ENCODE data around the gene FAM200B.

FAM200B gene

DNA sequence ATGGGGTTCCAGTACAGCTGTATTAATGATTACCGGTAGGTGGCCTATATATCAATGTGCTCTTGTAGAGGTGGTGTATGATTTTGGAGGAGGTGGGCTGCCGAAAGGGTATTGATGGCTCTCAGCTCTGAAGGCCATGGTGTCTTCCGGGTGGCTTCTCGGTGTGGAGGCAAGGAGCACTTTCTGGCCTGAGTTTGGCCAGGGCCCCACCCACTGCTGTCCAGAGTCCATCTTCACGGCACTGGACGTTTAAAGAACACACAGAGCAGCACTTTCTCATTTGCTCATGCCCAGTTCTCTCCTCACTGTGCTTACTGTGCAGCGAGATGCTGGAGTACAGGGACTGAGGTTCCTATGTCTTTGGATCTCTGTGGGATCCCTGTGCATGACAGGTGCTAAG lies 37.3 kb downstream of the FAM200B start:
- TF ChIP-seq GATA3 (IDR thresholded peaks at IDR 0.05; ENCODE audit: low read depth, low read length) = no peak
- no peak for TF ChIP-seq GATA2 (IDR thresholded peaks at IDR 0.05; ENCODE audit: low read depth, low read length)

DNA sequence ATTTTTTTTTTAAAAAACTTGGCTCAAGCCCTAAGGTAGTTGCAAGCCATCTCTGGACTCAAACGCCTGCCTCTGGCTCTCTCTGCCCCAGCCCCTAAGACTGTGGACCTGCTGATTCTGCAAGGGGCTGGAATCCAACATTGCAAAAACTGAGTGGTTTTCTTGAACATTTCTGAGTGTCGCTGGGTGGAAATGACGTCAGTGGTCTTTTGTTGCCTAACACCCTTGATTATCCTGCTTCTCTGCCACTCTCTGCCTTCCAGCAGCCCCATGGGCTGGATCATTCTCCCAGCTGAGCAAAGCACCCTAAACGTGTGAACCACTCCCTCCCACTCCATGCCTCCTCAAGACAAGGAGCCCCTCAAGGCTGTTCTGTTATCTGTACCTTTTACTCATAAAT lies 37.9 kb downstream of the FAM200B start:
- TF ChIP-seq GATA2 (IDR thresholded peaks at IDR 0.05; ENCODE audit: low read depth, low read length) = no peak
- TF ChIP-seq GATA3 (IDR thresholded peaks at IDR 0.05; ENCODE audit: low read depth, low read length) = no peak

DNA sequence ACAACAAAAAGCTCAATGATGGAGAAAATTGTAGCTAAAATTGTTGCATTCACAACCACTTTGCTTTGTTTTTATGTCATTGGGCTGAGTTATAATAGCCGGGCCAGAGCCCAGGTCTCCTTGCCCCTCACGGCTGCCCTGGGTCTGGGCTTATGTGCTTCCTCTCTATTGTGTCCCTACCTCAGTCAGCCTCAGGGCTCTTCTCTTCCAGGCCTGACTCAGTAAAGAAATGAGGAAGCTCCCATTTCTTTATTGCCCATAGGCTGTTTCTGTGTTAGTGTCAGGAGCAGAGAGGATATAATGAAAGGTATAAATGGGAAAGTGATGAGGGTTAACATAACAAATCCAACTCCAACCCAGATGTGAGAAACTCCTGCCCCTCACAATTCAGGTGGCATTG lies 39.2 kb downstream of the FAM200B start:
- no peak for TF ChIP-seq GATA3 (IDR thresholded peaks at IDR 0.05; ENCODE audit: low read depth, low read length)
- TF ChIP-seq GATA2 (IDR thresholded peaks at IDR 0.05; ENCODE audit: low read depth, low read length) = no peak

DNA sequence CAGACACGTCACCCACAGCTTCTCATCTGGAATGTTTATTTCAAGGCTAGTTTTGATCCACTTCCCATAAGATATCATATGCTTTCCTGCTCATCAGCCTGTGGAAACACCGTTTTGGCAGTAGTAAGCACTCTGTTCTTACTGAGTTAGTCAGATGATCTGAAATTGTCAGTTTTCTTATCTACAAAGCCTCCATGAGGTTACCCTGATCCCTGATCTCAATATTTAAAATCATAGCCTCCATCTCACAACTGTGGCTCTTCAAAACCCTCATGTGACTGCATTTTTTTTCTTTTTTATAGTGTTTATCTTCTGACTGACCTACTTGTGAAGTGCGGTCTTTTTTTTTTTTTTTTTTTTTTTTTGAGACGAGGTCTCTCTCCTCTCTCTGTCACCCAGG lies 44.0 kb downstream of the FAM200B start:
- no peak for TF ChIP-seq GATA3 (IDR thresholded peaks at IDR 0.05; ENCODE audit: low read depth, low read length)
- no peak for TF ChIP-seq GATA2 (IDR thresholded peaks at IDR 0.05; ENCODE audit: low read depth, low read length)

DNA sequence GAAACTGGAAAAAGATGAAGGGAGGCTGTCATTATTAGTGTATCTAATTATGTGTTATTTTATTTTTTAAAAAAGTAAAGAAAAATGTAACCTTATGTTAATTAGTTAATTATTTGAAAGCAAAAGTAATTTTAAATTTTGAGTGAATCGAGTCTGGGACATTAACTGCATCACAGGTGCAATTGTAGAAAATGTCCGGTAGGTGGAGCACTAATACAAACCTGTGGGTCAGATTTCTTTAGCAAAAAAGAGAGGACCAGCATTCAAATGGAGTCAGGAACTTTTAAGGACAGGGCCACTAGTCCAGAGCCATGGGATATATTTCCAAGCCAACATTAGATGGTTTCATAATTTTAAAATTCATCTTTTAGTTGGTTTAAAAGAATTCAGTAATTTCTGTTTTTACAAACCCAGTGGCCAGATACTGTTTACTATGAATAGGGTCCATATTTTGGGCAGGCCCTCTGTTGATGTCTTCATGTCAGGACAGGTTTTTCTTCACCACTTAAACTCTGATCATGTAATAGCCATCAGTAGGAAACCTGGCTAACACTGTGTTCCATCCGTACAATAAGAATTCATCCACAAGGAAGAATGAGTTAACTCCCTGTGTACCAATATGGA lies 48.4 kb downstream of the FAM200B start:
- TF ChIP-seq GATA2 (IDR thresholded peaks at IDR 0.05; ENCODE audit: low read depth, low read length) (no peak), GATA3 (IDR thresholded peaks at IDR 0.05; ENCODE audit: low read depth, low read length) (no peak)

DNA sequence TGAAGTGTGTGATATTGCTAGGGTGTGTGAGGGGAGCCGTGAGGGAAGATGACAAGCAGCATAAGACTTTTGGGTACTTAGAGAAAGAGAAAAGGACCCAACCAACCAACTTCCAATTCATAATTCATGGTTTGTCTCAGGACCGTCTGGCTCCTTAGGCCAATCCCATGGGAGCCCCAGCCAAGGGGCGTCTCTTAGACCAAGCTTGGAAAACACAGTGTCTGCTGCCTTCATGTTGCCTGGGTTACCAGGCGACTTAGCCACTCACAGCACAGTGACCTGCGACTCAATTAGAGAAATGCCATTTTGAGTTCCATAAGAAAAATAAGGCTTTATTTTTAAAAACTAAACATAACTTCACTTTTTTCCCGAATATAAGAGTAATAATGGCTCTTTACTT lies 53.9 kb downstream of the FAM200B start:
- no peak for TF ChIP-seq GATA3 (IDR thresholded peaks at IDR 0.05; ENCODE audit: low read depth, low read length)
- no peak for TF ChIP-seq GATA2 (IDR thresholded peaks at IDR 0.05; ENCODE audit: low read depth, low read length)

- TF ChIP-seq GATA3 (IDR thresholded peaks at IDR 0.05; ENCODE audit: low read depth, low read length) (no peak), GATA2 (IDR thresholded peaks at IDR 0.05; ENCODE audit: low read depth, low read length) (no peak)
Measured at GRCh38 chr4:15736514-15737050, 55.0 kb downstream of the FAM200B start.

DNA sequence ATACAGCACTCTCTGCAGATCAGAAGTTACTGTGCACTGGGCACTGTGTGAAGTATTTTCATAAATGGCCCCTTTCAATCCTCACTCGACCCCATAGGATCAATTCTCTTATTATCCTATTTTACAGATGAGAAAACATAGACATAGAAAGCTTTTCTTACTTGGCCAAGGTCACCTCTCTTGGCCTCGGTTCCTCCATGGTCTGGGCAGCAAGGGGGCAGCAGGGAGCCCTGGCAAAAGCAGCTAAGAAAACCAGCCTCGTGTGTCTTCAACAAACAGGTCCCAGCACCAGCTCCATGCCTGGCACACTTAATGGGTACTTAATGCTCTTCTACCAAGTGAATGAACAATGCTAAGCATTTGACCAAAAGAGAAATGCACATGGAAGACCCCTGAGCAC lies 55.6 kb downstream of the FAM200B start:
- TF ChIP-seq GATA3 (IDR thresholded peaks at IDR 0.05; ENCODE audit: low read depth, low read length) (no peak), GATA2 (IDR thresholded peaks at IDR 0.05; ENCODE audit: low read depth, low read length) (no peak)

- TF ChIP-seq GATA2 (IDR thresholded peaks at IDR 0.05; ENCODE audit: low read depth, low read length) = no peak
- no peak for TF ChIP-seq GATA3 (IDR thresholded peaks at IDR 0.05; ENCODE audit: low read depth, low read length)
Measured at GRCh38 chr4:15738877-15739276, 57.2 kb downstream of the FAM200B start.
